HCT116 (cell line): Measurements from ENCODE around the gene SECTM1. TPM values are rescaled to one million over a fixed set of nuclear protein-coding genes. Genes with fewer than 3 reads are reported as not detected.

Experiments
- ATAC-seq: fragments of 200-7000 bp; cut with Tn5 transposase; 2 replicates; pipeline ENCODE4 v1.9.1; 2020; ENCODE audit warnings: mild to moderate bottlenecking, moderate library complexity
- BruUV-seq: library from RNA; stranded (reverse); fragments of 400-500 nt; replicated peaks from 2 replicates; lab custom pipeline; 2021; lab: Mats Ljungman, UMichigan
- CTCF ChIA-PET: fragments of 300-600 bp; sonication (Branson Sonifier 250); formaldehyde crosslinking; loops from one replicate; lab custom pipeline; 2021; ENCODE audit warnings: antibody characterized with exemption; lab: Charles Lee
- POLR2A ChIA-PET: fragments of 300-600, 350-600 bp; sonication (Branson Sonifier 250); formaldehyde crosslinking; loops from one replicate; lab custom pipeline; 2021; ENCODE audit warnings: antibody characterized with exemption; lab: Charles Lee
- RAD21 ChIA-PET, 2 experiments: fragments of 300-600 bp; sonication (Branson Sonifier 250); formaldehyde crosslinking; loops; one replicate each; lab custom pipeline; 2023; ENCODE audit warnings: low total read pairs in 2 of 2; ENCODE audit not compliant: uncharacterized antibody in 2 of 2, unreplicated experiment in 2 of 2, low non-redundant PET in 1 of 2; lab: Charles Lee
- DNase-seq: peaks from one replicate; pipeline ENCODE4 v3.0.0-alpha.2; 2010; ENCODE audit warnings: low read depth, low spot score
- H2AFZ ChIP-seq: fragments of 200-600 bp; shearing (Covaris generic), sonication (generic); 2 replicates; pipeline ENCODE4 v1.6.1; 2017; ENCODE audit warnings: low read depth, mixed run types, mixed read lengths, antibody characterized with exemption, low read length; ENCODE audit not compliant: poor library complexity, severe bottlenecking
- H3K27ac ChIP-seq: 2 replicates; pipeline ENCODE4 v1.5.1; 2012; ENCODE audit warnings: low read depth, low read length
- H3K27me3 ChIP-seq: fragments of 200-600 bp; sonication (generic); 2 replicates; pipeline ENCODE4 v1.6.1; 2016; ENCODE audit warnings: mixed run types, low read length, mixed read lengths; ENCODE audit not compliant: insufficient read depth
- H3K36me3 ChIP-seq, 2 experiments: fragments of 200-500 bp in 1 of 2; fragments of 200-600 bp in 1 of 2; sonication (Bioruptor generic) in 1 of 2; sonication (generic) in 1 of 2; 2 replicates each; pipeline versions ENCODE4 v1.5.1 to v1.6.1; 2014 to 2016; ENCODE audit warnings: low read length in 2 of 2, inconsistent platforms in 1 of 2, mixed read lengths in 1 of 2, mixed run types in 1 of 2; ENCODE audit not compliant: insufficient read depth in 2 of 2, control insufficient read depth in 1 of 2
- H3K4me1 ChIP-seq, 2 experiments: fragments of 200-600 bp in 1 of 2; sonication (generic) in 1 of 2; 2 replicates each; pipeline versions ENCODE4 v1.5.1 to v1.6.1; 2012 to 2017; ENCODE audit warnings: low read length in 2 of 2, inconsistent platforms in 1 of 2, mild to moderate bottlenecking in 1 of 2, mixed read lengths in 1 of 2, mixed run types in 1 of 2, moderate library complexity in 1 of 2; ENCODE audit not compliant: insufficient read depth in 2 of 2, control insufficient read depth in 1 of 2
- H3K4me2 ChIP-seq: fragments of 200-600 bp; sonication (generic); 2 replicates; pipeline ENCODE4 v1.6.1; 2017; ENCODE audit warnings: mixed run types, low read length, mixed read lengths
- H3K4me3 ChIP-seq, 2 experiments: fragments of 200-600 bp in 1 of 2; sonication (generic) in 1 of 2; replicated peaks in 1 of 2; 2 replicates each; pipeline ENCODE4 v1.5.1; 2011 to 2016; ENCODE audit warnings: low read length in 2 of 2, control low read depth in 1 of 2, low read depth in 1 of 2, mild to moderate bottlenecking in 1 of 2, mixed read lengths in 1 of 2, mixed run types in 1 of 2
- H3K79me2 ChIP-seq: fragments of 200-600 bp; sonication (generic); 2 replicates; pipeline ENCODE4 v1.6.1; 2017; ENCODE audit warnings: mild to moderate bottlenecking, mixed run types, low read length, moderate library complexity, mixed read lengths; ENCODE audit not compliant: insufficient read depth
- H3K9ac ChIP-seq: fragments of 200-600 bp; sonication (generic); 2 replicates; pipeline ENCODE4 v1.6.1; 2016; ENCODE audit warnings: low read length, mixed read lengths
- H3K9me2 ChIP-seq: fragments of 200-600 bp; sonication (generic), shearing (Covaris generic); 2 replicates; pipeline ENCODE4 v1.6.1; 2017; ENCODE audit warnings: mixed run types, mild to moderate bottlenecking, moderate library complexity; ENCODE audit not compliant: insufficient read depth
- H3K9me3 ChIP-seq, 2 experiments: fragments of 200-500 bp in 1 of 2; fragments of 200-600 bp in 1 of 2; sonication (Bioruptor generic) in 1 of 2; sonication (generic) in 1 of 2; 2 replicates each; pipeline ENCODE4 v1.6.1; 2014 to 2017; ENCODE audit warnings: low read length in 2 of 2, mixed read lengths in 2 of 2, inconsistent platforms in 1 of 2, low read depth in 1 of 2, mild to moderate bottlenecking in 1 of 2, mixed run types in 1 of 2, moderate library complexity in 1 of 2; ENCODE audit not compliant: control insufficient read depth in 1 of 2, insufficient read depth in 1 of 2
- H4K20me1 ChIP-seq: fragments of 200-600 bp; sonication (generic), shearing (Covaris generic); 2 replicates; pipeline ENCODE4 v1.6.1; 2017; ENCODE audit warnings: mixed run types, mild to moderate bottlenecking, moderate library complexity; ENCODE audit not compliant: insufficient read depth
- CEBPB ChIP-seq: IDR thresholded peaks from 2 replicates; pipeline ENCODE4 v1.6.1; 2012; ENCODE audit warnings: low read depth
- EGR1 ChIP-seq: IDR thresholded peaks from 2 replicates; pipeline ENCODE4 v1.6.1; 2012; ENCODE audit warnings: low read depth
- ELF1 ChIP-seq: IDR thresholded peaks from 2 replicates; pipeline ENCODE4 v1.6.1; 2012; ENCODE audit warnings: low read depth, borderline replicate concordance
- EZH2 ChIP-seq: fragments of 200-600 bp; sonication (generic); IDR thresholded peaks from 2 replicates; pipeline ENCODE4 v1.6.1; 2017; ENCODE audit warnings: antibody characterized with exemption, mixed run types
- EZH2phosphoT487 ChIP-seq: fragments of 200-600 bp; IDR thresholded peaks from 2 replicates; pipeline ENCODE4 v1.6.1; 2018; ENCODE audit warnings: antibody characterized with exemption, borderline replicate concordance
- FOSL1 ChIP-seq: IDR thresholded peaks from 2 replicates; pipeline ENCODE4 v1.6.1; 2012; ENCODE audit warnings: low read depth
- JUND ChIP-seq: IDR thresholded peaks from 2 replicates; pipeline ENCODE4 v1.6.1; 2012
- POLR2A ChIP-seq: IDR thresholded peaks from 2 replicates; pipeline ENCODE4 v1.7.0; 2011; ENCODE audit warnings: borderline replicate concordance; ENCODE audit not compliant: insufficient read depth, insufficient read length; ENCODE audit errors: extremely low read depth
- POLR2AphosphoS5 ChIP-seq: IDR thresholded peaks from 2 replicates; pipeline ENCODE4 v1.6.1; 2011; ENCODE audit warnings: mild to moderate bottlenecking, low read depth, low read length, moderate library complexity
- SIN3A ChIP-seq: IDR thresholded peaks from 2 replicates; pipeline ENCODE4 v1.6.1; 2012; ENCODE audit warnings: low read depth
- SRF ChIP-seq: IDR thresholded peaks from 2 replicates; pipeline ENCODE4 v1.6.1; 2012; ENCODE audit warnings: low read depth
- YY1 ChIP-seq: IDR thresholded peaks from 2 replicates; pipeline ENCODE4 v1.6.1; 2011; ENCODE audit warnings: low read length, low read depth, moderate library complexity, mild to moderate bottlenecking; ENCODE audit not compliant: insufficient replicate concordance; ENCODE audit errors: extremely low read depth
- ZFX ChIP-seq: fragments of 450-650 bp; IDR thresholded peaks from 2 replicates; pipeline ENCODE4 v1.6.1; 2017
- ZNF274 ChIP-seq: fragments of 200-500 bp; sonication (Bioruptor generic); IDR thresholded peaks from 2 replicates; pipeline ENCODE4 v1.6.1; 2014; ENCODE audit warnings: mild to moderate bottlenecking, low read depth, low read length, inconsistent platforms
- intact Hi-C: fragments of 100-400 bp; cut with micrococcal nuclease; formaldehyde crosslinking; loops from 2 replicates; pipeline ENCODE4 v1.10.0; 2022
- total RNA-seq: library from RNA; stranded (reverse); gene quantifications from one replicate; pipeline ENCODE4 v1.2.1, GENCODE V29; 2021; ENCODE audit not compliant: unreplicated experiment
- TF ChIP-seq, protein P1 (sequence below): IDR thresholded peaks from 2 replicates; pipeline ENCODE4 v1.6.1; 2011; ENCODE audit warnings: mild to moderate bottlenecking, low read length, moderate library complexity; ENCODE audit not compliant: insufficient replicate concordance; ENCODE audit errors: extremely low read depth
- TF ChIP-seq, protein P2 (sequence below): IDR thresholded peaks from 2 replicates; pipeline ENCODE4 v1.6.1; 2012
- TF ChIP-seq, protein P3 (sequence below): IDR thresholded peaks from 2 replicates; pipeline ENCODE4 v1.6.1; 2012

Gene SECTM1
- total RNA-seq, 1 experiment from 2014 or later = 6.8 TPM

DNA sequence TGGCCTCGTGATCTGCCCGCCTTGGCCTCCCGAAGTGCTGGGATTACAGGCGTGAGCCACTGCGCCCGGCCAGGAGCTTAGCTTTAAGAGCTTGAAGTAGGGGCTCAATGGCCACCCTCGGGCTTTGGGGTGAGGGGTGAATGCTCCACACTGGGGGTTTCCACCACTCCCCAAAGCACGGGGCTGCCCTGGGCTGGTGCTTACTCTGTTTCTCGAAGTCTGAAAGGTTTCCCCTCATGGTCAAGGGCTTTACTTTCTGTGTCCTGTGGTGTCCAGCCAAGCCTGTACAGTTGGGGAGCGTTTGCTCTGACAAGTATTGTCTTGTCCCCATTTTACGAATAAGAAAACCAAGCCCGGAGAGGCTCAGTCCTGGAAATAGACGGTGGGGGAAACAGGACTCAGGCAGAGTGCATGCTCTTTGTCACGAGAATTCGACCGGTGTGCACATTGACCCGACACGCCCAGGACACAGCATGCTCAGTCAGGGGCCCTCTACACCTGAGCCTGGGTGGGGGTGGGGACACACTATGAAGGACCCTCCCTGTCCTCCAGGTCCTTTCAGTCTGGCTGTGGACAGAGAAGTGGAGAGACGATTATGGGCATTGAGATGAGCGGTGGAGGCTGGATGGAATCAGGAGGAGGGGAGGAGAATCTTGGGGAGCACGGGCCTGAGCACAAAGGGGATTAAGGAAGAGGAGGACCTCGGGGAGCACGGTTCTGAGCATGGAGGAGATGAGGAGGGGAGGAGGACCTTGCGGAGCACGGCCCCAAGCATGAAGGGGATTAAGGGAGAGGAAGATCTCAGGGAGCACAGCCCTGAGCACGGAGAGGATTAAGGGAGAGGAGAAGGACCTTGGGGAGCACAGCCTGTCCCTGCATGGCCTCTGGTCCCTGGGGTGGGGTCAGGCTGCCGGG is 23.7 kb downstream of the SECTM1 start:
- no peak for ATAC-seq

More for the DNA sequence above, 23.7 kb downstream of the SECTM1 start:
- Histone ChIP-seq H3K9ac (no peak overlapping the region), H3K27ac (no peak overlapping the region), H3K36me3 (no peaks in the 10 kb centered on the region), H3K4me3 (no peak overlapping the region), H3K27me3 (peaks cover 17% of the 10 kb centered on the region; the same call in 1 of the 2 replicates), H3K79me2 (no peaks in the 10 kb centered on the region), H3K9me3 (no peaks in the 10 kb centered on the region), H3K4me1 (peaks cover 0 to 7% of the 10 kb centered on the region in 2 experiments; a peak in 2 of 4 replicates), H4K20me1 (no peaks in the 10 kb centered on the region), H3K4me2 (no peak overlapping the region), H2AFZ (no peak overlapping the region), H3K9me2 (no peaks in the 10 kb centered on the region)
- ChIA-PET RAD21 (no interaction called here), CTCF (interaction anchor here (0.7 to 1.2 kb wide), 2 partner anchors 10 to 11 kb away, joined by 3 to 4 read pairs; no protein-coding TSS in a partner anchor), POLR2A (interaction anchor here (1.2 kb wide), 1 partner anchor 12 kb away, joined by 3 read pairs; no protein-coding TSS in a partner anchor)
- intact Hi-C loops = no loop called here
- DNase-seq = no peak
- TF ChIP-seq POLR2A = no peak
- TF ChIP-seq ELF1 = no peak
- no peak for TF ChIP-seq EZH2
- TF ChIP-seq ZNF274 = no peak
- no peak for TF ChIP-seq SRF
- TF ChIP-seq, protein P1, sequence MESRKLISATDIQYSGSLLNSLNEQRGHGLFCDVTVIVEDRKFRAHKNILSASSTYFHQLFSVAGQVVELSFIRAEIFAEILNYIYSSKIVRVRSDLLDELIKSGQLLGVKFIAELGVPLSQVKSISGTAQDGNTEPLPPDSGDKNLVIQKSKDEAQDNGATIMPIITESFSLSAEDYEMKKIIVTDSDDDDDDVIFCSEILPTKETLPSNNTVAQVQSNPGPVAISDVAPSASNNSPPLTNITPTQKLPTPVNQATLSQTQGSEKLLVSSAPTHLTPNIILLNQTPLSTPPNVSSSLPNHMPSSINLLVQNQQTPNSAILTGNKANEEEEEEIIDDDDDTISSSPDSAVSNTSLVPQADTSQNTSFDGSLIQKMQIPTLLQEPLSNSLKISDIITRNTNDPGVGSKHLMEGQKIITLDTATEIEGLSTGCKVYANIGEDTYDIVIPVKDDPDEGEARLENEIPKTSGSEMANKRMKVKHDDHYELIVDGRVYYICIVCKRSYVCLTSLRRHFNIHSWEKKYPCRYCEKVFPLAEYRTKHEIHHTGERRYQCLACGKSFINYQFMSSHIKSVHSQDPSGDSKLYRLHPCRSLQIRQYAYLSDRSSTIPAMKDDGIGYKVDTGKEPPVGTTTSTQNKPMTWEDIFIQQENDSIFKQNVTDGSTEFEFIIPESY = no peak
- TF ChIP-seq ZFX = no peak
- TF ChIP-seq SIN3A = no peak
- no peak for TF ChIP-seq JUND
- TF ChIP-seq, protein P2, sequence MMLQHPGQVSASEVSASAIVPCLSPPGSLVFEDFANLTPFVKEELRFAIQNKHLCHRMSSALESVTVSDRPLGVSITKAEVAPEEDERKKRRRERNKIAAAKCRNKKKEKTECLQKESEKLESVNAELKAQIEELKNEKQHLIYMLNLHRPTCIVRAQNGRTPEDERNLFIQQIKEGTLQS = no peak
- no peak for TF ChIP-seq POLR2AphosphoS5
- no peak for TF ChIP-seq YY1
- no peak for TF ChIP-seq EGR1
- no peak for TF ChIP-seq EZH2phosphoT487
- TF ChIP-seq, protein P3, sequence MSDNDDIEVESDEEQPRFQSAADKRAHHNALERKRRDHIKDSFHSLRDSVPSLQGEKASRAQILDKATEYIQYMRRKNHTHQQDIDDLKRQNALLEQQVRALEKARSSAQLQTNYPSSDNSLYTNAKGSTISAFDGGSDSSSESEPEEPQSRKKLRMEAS = no peak
- TF ChIP-seq FOSL1 = no peak
- TF ChIP-seq CEBPB = no peak
- BruUV-seq = no TSS peak
